Astrocyte of the cerebellum (primary cell): Measurements from ENCODE around the gene CADM4.
"Not testable (repeated sequence)": the region's sequence is repeated elsewhere in the genome, so short reads cannot be mapped to it uniquely, and the experiment has no call there.

Source experiments
- DNase-seq: peaks from one replicate; pipeline ENCODE4 v3.0.0-alpha.2; 2011; ENCODE audit warnings: low read depth
- H3K4me3 ChIP-seq: 2 replicates; pipeline ENCODE4 v1.5.1; 2011; ENCODE audit warnings: mild to moderate bottlenecking, low read depth, low read length, moderate library complexity
- in situ Hi-C: cut with HindIII; loops from 2 replicates; pipeline ENCODE4 v1.10.0; 2017; ENCODE audit warnings: low sequenced_read_pairs
- TF ChIP-seq, protein P1 (sequence below): IDR thresholded peaks from 2 replicates; pipeline ENCODE4 v1.5.1; 2012; ENCODE audit warnings: low read length, low read depth, moderate library complexity, mild to moderate bottlenecking; ENCODE audit errors: missing control alignments

The CADM4 gene

DNA sequence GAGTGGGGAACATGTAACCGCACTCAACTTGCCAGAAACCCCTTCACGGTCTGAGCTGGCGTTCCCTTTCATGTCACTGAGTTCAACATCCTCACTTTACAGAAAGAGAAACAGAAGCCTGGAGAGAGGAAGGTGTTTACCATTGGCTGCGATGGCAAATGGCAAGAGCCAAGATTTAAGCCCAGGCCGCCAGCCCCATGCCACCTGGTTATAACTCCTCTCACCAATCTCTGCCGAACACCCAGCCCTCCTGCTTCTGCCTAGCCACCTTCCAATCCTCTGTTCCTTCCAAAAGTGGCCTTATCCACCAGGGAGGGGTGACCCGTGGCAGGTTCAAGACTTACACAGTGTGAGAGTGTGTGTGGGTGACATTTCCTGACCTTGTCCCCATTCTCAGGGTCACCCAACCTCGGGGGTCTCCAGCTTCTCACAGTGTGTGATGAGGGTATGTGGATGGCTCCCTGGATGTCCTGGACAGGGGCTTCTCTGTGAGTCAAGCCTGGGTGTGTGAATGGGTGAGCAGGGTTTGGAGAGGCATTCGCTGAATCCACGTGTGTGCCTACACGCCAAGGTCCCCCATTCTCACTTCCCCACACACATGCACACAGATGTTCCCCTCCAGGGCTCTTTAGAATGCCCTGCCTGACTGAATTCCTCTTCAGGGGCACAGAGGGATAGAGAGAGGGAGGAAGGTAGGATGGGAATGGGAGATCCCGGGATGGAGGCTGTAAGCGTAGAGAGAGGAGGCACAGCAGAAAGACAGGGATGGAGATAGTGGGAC is 1.2 kb downstream of the CADM4 start:
- TF ChIP-seq, protein P1, sequence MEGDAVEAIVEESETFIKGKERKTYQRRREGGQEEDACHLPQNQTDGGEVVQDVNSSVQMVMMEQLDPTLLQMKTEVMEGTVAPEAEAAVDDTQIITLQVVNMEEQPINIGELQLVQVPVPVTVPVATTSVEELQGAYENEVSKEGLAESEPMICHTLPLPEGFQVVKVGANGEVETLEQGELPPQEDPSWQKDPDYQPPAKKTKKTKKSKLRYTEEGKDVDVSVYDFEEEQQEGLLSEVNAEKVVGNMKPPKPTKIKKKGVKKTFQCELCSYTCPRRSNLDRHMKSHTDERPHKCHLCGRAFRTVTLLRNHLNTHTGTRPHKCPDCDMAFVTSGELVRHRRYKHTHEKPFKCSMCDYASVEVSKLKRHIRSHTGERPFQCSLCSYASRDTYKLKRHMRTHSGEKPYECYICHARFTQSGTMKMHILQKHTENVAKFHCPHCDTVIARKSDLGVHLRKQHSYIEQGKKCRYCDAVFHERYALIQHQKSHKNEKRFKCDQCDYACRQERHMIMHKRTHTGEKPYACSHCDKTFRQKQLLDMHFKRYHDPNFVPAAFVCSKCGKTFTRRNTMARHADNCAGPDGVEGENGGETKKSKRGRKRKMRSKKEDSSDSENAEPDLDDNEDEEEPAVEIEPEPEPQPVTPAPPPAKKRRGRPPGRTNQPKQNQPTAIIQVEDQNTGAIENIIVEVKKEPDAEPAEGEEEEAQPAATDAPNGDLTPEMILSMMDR, result no peak
- in situ Hi-C loops, result no loop called here
- H3K4me3 ChIP-seq, result no peak overlapping the region
- DNase-seq, result no peak

DNA sequence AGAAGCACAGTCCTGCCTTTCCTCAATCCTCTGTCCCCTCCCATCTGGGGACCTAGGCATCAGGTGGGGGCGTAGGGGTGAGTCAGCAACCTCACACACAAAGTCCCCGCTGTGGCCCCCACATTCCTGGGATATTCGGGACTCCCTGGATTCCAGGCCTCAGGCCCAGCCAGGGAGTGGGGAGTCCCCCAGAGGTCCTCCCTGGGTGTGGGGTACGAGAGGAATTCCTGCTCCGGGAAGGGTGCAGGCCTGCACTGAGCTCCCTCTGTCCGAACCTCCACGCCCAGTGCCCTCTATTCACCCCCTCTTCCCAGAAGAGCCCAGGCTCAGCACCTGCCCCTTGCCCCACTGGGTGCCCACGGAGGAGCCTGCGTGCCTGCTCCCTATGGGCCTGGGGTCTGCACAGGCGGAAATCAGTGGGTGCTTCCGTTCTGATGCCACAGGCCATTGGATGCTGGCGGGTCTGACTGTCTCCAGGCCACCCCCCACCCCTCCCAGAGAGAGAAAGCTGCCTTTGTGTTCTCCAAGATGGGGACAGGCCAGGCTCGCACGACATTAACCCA is 3.4 kb downstream of the CADM4 start:
- no peak for DNase-seq
- TF ChIP-seq, protein P1, result no peak
- in situ Hi-C loops, result no loop called here
- H3K4me3 ChIP-seq, result no peak overlapping the region

DNA sequence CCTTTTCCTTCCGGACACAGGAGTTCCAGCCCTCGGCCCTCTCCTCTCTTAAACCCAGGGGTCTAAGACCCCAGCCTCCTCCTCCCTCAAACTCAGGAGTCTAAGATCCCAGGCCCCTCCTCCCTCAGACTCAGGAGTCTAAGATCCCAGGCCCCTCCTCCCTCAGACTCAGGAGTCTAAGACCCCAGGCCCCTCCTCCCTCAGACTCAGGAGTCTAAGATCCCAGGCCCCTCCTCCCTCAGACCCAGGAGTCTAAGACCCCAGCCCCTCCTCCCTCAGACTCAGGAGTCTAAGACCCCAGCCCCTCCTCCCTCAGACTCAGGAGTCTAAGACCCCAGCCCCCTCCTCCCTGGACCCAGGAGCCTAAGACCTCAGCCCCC is 4.1 kb downstream of the CADM4 start:
- H3K4me3 ChIP-seq, DNase-seq, in situ Hi-C loops: not testable (repeated sequence)

DNA sequence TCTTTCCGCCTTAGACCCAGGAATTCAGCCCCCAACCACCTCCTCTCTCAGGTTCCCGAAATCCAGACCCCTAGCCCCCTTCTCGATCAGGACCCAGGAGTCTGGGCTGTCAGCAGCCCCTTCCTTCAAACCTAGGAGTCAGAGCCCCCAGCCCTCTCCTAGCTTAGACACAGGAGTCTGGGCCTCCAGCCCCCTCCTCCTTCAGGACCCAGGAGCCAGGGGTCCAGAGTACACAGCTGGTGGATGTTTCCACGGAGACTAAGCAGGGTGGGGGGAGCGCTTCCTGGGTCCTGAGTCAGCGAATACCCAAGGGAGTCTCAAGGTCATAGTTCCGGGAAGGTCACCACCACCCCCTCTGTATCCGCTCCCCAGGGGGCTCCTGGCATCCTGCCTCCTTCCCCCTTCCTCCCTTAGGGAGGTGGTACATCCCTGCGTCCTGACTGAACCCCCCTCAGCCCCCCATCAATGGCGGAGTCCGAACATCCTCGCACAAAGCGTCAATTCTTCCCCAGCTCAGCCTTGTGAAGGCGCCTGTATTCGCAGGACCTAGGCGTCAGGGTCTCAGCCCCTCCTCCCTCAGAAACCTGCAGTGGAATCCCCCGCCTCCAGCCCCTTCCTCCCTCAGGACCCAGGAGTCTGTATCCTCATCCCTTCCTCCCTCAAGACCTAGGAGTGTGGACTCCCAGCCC is 4.6 kb downstream of the CADM4 start:
- TF ChIP-seq, protein P1, result no peak
- no peak overlapping the region for H3K4me3 ChIP-seq
- DNase-seq, result no peak
- in situ Hi-C loops, result no loop called here

DNA sequence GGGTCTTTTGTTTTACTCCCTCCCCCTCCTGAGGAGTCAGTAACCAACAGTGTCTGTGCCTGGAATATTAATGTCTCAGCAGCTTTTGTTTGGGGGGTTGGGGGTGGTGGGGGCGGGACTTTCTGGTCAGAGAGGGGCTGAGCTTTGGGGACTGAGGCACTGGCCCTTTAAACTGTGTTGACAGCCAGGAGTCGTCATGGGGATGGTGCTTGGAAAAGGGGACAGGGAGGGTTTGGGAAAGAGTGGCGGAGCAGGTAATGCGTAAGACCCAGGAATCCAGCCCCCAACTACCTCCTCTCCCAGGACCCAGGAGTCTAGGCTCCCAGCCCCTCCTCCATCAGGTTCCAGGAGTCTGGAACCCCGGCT is 5.2 kb downstream of the CADM4 start:
- in situ Hi-C loops, result no loop called here
- no peak overlapping the region for H3K4me3 ChIP-seq
- TF ChIP-seq, protein P1, result no peak
- DNase-seq, result no peak

DNA sequence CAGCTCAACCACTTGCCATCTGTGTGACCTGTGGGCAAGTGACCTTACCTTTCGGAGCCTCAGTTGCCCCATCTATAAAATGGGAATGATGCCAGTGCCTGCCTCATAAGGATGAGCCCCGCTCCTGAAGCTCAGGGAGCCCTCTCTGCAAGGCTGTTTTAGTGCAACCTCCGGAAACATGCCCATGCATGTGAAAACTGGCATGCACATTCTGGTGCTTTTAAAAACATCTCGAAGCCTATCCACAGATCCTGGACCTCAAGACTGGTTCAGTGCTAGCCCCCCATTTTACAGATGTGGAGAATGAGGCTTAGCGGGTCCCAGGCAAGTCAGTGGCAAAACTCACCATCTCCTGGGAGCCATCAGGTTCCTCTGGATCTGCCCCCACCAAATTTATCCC is 5.6 kb downstream of the CADM4 start:
- in situ Hi-C loops, result no loop called here
- no peak for DNase-seq
- H3K4me3 ChIP-seq, result no peak overlapping the region
- TF ChIP-seq, protein P1, result no peak

DNA sequence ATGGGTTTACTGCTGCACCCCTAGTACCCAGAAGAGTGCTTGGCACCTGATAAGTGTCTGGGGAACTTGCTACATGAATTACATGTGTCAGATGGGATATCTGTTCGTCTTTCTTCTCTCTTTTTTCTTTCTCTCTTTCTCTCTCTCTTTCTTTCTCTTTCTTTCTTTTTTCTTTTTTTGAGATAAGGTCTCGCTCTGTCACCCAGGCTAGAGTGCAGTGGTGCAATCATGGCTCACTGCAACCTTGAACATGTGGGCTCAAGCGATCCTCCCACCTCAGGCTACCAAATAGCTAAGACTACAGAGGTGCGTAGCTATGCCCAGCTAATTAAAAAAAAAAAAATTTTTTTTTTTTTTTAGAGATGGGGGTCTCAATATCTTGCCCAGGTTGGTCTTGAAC is 6.1 kb downstream of the CADM4 start:
- no peak for DNase-seq
- in situ Hi-C loops, result no loop called here
- no peak overlapping the region for H3K4me3 ChIP-seq
- TF ChIP-seq, protein P1, result no peak
